ENCODE measurements around the gene CHD2.

Gene CHD2

DNA sequence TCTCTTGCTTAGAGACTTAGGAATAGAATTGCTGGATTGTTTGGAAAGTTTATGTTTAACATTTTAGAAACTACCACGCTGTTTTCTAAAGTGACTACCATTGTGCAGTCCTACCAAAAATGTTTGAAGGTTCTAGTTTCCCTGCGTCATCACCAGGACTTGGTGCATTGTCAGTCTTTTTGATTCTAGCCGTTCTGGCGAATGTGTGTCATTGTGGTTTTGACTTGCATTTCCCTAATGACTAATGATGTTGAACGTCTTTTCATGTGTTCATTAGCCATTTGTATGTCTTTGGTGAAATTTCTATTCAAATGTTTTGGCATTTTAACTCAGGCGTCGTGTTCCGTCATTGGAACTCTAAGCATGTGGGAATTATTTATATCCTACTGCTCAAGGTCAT lies 58.0 kb downstream of the CHD2 start:
- Histone ChIP-seq H2AFZ (ENCODE audit: low read depth) (no peak overlapping the region), H3K27ac (no peak overlapping the region), H3K79me2 (ENCODE audit: insufficient read depth, low read depth) (peaks cover 10% of the 10 kb centered on the region; the same call in 1 of the 2 replicates), H3K4me2 (no peak overlapping the region), H3K9ac (no peak overlapping the region), H3K4me1 (ENCODE audit: low read depth, poor library complexity, severe bottlenecking) (no peaks in the 10 kb centered on the region), H4K20me1 (ENCODE audit: insufficient read depth) (no peaks in the 10 kb centered on the region), H3K4me3 (IDR thresholded peaks at IDR 0.05; ENCODE audit: insufficient read depth, low read depth, low read length) (no peak overlapping the region), H3K27me3 (ENCODE audit: insufficient read depth, low read depth) (no peaks in the 10 kb centered on the region), H3K36me3 (ENCODE audit: insufficient read depth) (peaks cover 20% of the 10 kb centered on the region; the same call in 1 of the 2 replicates)
- TF ChIP-seq, protein P1, sequence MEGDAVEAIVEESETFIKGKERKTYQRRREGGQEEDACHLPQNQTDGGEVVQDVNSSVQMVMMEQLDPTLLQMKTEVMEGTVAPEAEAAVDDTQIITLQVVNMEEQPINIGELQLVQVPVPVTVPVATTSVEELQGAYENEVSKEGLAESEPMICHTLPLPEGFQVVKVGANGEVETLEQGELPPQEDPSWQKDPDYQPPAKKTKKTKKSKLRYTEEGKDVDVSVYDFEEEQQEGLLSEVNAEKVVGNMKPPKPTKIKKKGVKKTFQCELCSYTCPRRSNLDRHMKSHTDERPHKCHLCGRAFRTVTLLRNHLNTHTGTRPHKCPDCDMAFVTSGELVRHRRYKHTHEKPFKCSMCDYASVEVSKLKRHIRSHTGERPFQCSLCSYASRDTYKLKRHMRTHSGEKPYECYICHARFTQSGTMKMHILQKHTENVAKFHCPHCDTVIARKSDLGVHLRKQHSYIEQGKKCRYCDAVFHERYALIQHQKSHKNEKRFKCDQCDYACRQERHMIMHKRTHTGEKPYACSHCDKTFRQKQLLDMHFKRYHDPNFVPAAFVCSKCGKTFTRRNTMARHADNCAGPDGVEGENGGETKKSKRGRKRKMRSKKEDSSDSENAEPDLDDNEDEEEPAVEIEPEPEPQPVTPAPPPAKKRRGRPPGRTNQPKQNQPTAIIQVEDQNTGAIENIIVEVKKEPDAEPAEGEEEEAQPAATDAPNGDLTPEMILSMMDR (conservative IDR thresholded peaks at IDR 0.05; ENCODE audit: low read depth, low read length) = no peak

DNA sequence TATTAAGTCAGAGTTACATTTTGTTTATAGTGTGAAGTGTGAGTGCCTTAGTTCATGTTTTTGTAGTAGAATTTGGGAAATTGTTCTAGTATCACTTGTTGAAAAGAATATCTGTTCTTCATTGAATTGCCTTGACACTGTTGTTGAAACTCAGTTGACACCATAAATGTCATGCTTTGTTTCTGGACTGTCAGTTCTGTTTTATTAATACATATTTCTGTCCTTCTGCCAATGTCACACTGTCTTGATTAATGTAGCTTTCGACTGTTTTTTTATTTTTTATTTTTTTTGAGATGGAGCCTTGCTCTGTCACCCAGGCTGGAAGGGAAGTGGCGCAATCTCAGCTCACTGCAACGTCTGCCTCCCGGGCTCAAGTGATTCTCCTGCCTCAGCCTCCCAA lies 59.1 kb downstream of the CHD2 start:
- no peaks in the 10 kb centered on the region for H4K20me1 ChIP-seq (ENCODE audit: insufficient read depth)
- no peak overlapping the region for H3K27ac ChIP-seq
- no peaks in the 10 kb centered on the region for H3K27me3 ChIP-seq (ENCODE audit: insufficient read depth, low read depth)
- H3K4me2 ChIP-seq = no peak overlapping the region
- TF ChIP-seq, protein P1 (conservative IDR thresholded peaks at IDR 0.05; ENCODE audit: low read depth, low read length) = no peak
- H2AFZ ChIP-seq (ENCODE audit: low read depth) = no peak overlapping the region
- H3K9ac ChIP-seq = no peak overlapping the region
- H3K79me2 ChIP-seq (ENCODE audit: insufficient read depth, low read depth) = peaks cover 10% of the 10 kb centered on the region; the same call in 1 of the 2 replicates
- no peak overlapping the region for H3K4me3 ChIP-seq (IDR thresholded peaks at IDR 0.05; ENCODE audit: insufficient read depth, low read depth, low read length)
- H3K36me3 ChIP-seq (ENCODE audit: insufficient read depth) = peaks cover 20% of the 10 kb centered on the region; the same call in 1 of the 2 replicates
- no peaks in the 10 kb centered on the region for H3K4me1 ChIP-seq (ENCODE audit: low read depth, poor library complexity, severe bottlenecking)

DNA sequence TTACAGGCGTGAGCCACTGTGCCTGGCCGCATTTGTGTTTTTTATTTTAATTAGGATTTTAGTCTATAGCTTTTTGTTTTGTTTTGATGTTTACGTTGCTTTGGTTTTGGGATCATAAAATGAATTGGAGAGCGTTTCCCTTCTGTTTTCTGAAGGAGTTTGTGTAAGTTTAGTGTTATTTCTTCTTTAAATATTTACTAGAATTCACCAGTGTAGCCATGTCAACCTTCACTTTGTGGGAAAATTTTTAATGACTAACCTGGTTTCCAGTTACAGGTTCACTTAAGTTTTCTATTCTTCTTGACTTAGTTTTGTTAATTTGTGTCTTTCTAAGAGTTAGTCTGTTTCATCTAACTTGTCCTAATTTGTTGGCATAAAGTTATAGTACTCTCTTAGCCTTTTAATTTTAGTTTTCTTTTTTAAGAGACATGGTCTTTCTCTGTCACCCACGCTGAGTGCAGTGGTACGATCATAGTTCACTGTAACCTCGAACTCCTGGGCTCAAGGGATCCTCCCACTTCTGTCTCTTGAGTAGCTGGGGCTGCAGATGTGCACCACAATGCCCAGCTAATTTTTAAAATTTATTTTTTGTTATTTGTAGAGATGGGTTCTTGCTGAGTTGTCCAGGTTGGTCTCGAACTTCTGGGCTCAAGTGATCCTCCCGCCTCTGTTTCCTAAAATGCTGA lies 61.0 kb downstream of the CHD2 start:
- H3K79me2 ChIP-seq (ENCODE audit: insufficient read depth, low read depth) = peaks cover 10% of the 10 kb centered on the region; the same call in 1 of the 2 replicates

DNA sequence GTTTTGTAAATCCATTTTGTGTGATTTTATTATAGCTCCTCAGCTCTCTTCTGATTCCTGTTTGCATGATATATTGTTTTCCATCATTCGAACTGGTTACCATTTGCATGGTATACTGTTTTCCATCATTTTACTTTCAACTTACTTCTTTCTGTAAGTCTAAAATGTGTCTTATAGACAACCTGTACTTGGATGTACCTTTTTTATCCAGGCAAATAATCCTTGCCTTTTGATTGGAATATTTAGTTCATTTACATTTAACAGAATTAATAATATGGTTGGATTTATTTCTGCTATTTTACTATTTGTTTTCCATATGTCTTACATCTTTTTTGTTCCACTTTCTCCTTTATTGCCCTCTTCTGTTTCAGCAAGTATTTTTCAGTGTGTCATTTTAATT lies 62.8 kb downstream of the CHD2 start:
- Histone ChIP-seq H3K4me3 (IDR thresholded peaks at IDR 0.05; ENCODE audit: insufficient read depth, low read depth, low read length) (no peak overlapping the region), H3K4me1 (ENCODE audit: low read depth, poor library complexity, severe bottlenecking) (no peaks in the 10 kb centered on the region), H3K9ac (no peak overlapping the region), H3K4me2 (no peak overlapping the region), H3K79me2 (ENCODE audit: insufficient read depth, low read depth) (peaks cover 10% of the 10 kb centered on the region; the same call in 1 of the 2 replicates), H3K27me3 (ENCODE audit: insufficient read depth, low read depth) (no peaks in the 10 kb centered on the region), H2AFZ (ENCODE audit: low read depth) (no peak overlapping the region), H4K20me1 (ENCODE audit: insufficient read depth) (no peaks in the 10 kb centered on the region), H3K27ac (no peak overlapping the region), H3K36me3 (ENCODE audit: insufficient read depth) (peaks cover 3% of the 10 kb centered on the region; the same call in 1 of the 2 replicates)
- TF ChIP-seq, protein P1 (conservative IDR thresholded peaks at IDR 0.05; ENCODE audit: low read depth, low read length) = no peak

More for the DNA sequence above, 61.0 kb downstream of the CHD2 start:
- H4K20me1 ChIP-seq (ENCODE audit: insufficient read depth) = no peaks in the 10 kb centered on the region
- H3K36me3 ChIP-seq (ENCODE audit: insufficient read depth) = peaks cover 11% of the 10 kb centered on the region; the same call in 1 of the 2 replicates
- H3K27ac ChIP-seq = no peak overlapping the region
- H2AFZ ChIP-seq (ENCODE audit: low read depth) = no peak overlapping the region
- no peaks in the 10 kb centered on the region for H3K4me1 ChIP-seq (ENCODE audit: low read depth, poor library complexity, severe bottlenecking)
- no peak overlapping the region for H3K4me3 ChIP-seq (IDR thresholded peaks at IDR 0.05; ENCODE audit: insufficient read depth, low read depth, low read length)
- H3K27me3 ChIP-seq (ENCODE audit: insufficient read depth, low read depth) = no peaks in the 10 kb centered on the region
- TF ChIP-seq, protein P1 (conservative IDR thresholded peaks at IDR 0.05; ENCODE audit: low read depth, low read length) = no peak
- H3K4me2 ChIP-seq = no peak overlapping the region
- H3K9ac ChIP-seq = no peak overlapping the region
